Pancreas (tissue), 10 donors: ENCODE measurements around the gene DOCK8. TPM values are rescaled to one million over a fixed set of nuclear protein-coding genes. Genes with fewer than 3 reads are reported as not detected.

Experiments
- ATAC-seq, 4 donors: fragments of 200-7000 bp; cut with Tn5 transposase; one replicate each; pipeline versions ENCODE4 v1.8.0 to v1.9.1; 2020; ENCODE audit warnings: mild to moderate bottlenecking in 4 of 4, moderate library complexity in 4 of 4
- DNase-seq, 6 donors: peaks; one replicate each; pipeline ENCODE4 v3.0.0-alpha.2; 2020
- FAIRE-seq: peaks from 2 replicates; lab custom pipeline; 2012; peaks lifted over from hg19 to GRCh38; lab: Jason Lieb, UNC
- H3K27ac ChIP-seq, 4 donors: fragments of 200-600 bp; sonication (generic); 1 replicate in 3 of 4; 2 replicates in 1 of 4; pipeline versions ENCODE4 v1.5.0 to v1.8.0; 2020
- H3K27me3 ChIP-seq, 4 donors: fragments of 200-600 bp; one replicate each; pipeline ENCODE4 v1.8.0; 2021
- H3K36me3 ChIP-seq, 3 donors: fragments of 200-600 bp; sonication (generic) in 1 of 3; one replicate each; pipeline versions ENCODE4 v1.5.0 to v1.8.0; 2020 to 2021
- H3K4me1 ChIP-seq, 3 donors: fragments of 200-600 bp; one replicate each; pipeline ENCODE4 v1.8.0; 2021
- H3K4me3 ChIP-seq, 4 donors: fragments of 200-600 bp; sonication (generic) in 2 of 4; one replicate each; pipeline versions ENCODE4 v1.5.0 to v1.8.0; 2020 to 2021
- H3K9me3 ChIP-seq, 4 donors: fragments of 200-600 bp; one replicate each; pipeline ENCODE4 v1.8.0; 2021
- WGBS, 2 donors: extraction: QIAGEN DNeasy Blood & Tissue Kit; methylation state at CpG; one replicate each; pipeline ENCODE4 v1.1.7; 2013; 5-methylcytosine and 5-hydroxymethylcytosine counted together
- intact Hi-C, 3 donors: fragments of 100-400 bp; cut with DNase I; formaldehyde crosslinking; loops; one replicate each; pipeline versions ENCODE4 v1.11.1 to v1.14.2; 2022
- polyA plus RNA-seq, 2 donors: library from polyadenylated mRNA; stranded (reverse); fragments of 200-250 nt; gene quantifications; one replicate each; pipeline ENCODE4 v1.2.3, GENCODE V29; 2013
- total RNA-seq, 6 donors: library from RNA; stranded (reverse); fragmentation: NEBNext Ultra II Directional in 4 of 6; extraction: Animal tissue kit (Norgen Biotek cat#: 25700) in 4 of 6; gene quantifications; one replicate each; pipeline versions ENCODE4 v1.2.1 to v1.2.4, GENCODE V29; 2021 to 2023
- TF ChIP-seq, protein P1 (sequence below), 4 donors: fragments of 200-600 bp; sonication (generic) in 3 of 4; IDR thresholded peaks; one replicate each; pipeline versions ENCODE4 v1.5.0 to v1.8.0; 2021; ENCODE audit warnings: antibody characterized with exemption in 4 of 4
- donor health status: healthy with polysubstance abuse.
- donor health status: DM: no; HTN: no; CAD: no; lungs with moderate emphysema.
- donor health status: DM: no; HTN: no; CAD: no.
- donor health status: control.
- donor health status: control.
- donor health status: Bipolar disorder and iron deficiency.
- donor health status: DM: yes; HTN: yes; CAD: no.
- donor health status: DM: no; HTN: no; CAD: no.
- donor health status: DM: no; HTN: no; CAD: no.
- donor health status: DM: yes; HTN: yes; CAD: no.

DOCK8 gene
- total and polyA plus RNA-seq, 8 donors: 1.7 to 22.7 (median 6.0) TPM

DNA sequence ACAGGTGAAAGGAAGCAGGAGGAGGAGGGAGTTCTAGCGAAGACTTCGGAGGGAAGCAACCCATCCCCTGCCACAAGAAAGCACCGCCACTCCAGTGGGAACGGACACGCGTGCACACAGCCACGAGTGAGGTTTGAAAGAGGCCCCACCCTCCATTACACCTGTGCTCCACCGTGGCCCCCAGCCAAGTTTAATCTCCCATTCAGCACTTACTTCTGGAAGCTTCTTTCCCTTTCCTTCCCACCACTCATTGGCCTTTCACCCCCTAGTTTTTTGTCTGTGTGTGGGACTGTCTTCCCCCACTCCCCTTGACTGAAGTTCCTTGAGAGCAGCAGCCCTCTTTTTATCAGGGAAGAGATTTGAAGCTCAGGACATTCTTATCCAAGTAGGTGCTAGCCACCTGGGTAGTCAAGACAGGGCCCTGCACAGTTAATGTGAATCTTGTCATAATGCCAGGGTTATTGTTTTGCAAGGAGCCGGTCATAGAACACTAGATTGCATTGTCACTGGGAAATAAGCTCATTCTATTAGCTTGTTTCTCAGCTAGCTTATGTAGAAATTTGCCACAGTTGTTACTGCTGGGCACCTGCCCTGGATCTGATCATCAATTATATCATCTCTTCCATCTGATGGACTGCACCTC, 256.0 kb downstream of the DOCK8 start:
- intact Hi-C loops: no loop called here
- peak overlapping the region; percentile 11 to 61 (median 43) for H3K4me3 ChIP-seq
- no peaks in the 10 kb centered on the region for H3K36me3 ChIP-seq
- H3K27me3 ChIP-seq: no peaks in the 10 kb centered on the region
- no peaks in the 10 kb centered on the region for H3K9me3 ChIP-seq
- ATAC-seq (peak; percentile 39 to 57 (median 42)), FAIRE-seq (no peak), DNase-seq (peak; percentile 37 to 69 (median 65))
- 2 to 3% methylated on average over 9 of the region's 9 CpGs for WGBS, 2 donors
- H3K27ac ChIP-seq: peak overlapping the region; percentile 19 to 90 (median 72)
- peaks cover 6 to 17% (median 16%) of the 10 kb centered on the region in 3 donors for H3K4me1 ChIP-seq
- TF ChIP-seq, protein P1, sequence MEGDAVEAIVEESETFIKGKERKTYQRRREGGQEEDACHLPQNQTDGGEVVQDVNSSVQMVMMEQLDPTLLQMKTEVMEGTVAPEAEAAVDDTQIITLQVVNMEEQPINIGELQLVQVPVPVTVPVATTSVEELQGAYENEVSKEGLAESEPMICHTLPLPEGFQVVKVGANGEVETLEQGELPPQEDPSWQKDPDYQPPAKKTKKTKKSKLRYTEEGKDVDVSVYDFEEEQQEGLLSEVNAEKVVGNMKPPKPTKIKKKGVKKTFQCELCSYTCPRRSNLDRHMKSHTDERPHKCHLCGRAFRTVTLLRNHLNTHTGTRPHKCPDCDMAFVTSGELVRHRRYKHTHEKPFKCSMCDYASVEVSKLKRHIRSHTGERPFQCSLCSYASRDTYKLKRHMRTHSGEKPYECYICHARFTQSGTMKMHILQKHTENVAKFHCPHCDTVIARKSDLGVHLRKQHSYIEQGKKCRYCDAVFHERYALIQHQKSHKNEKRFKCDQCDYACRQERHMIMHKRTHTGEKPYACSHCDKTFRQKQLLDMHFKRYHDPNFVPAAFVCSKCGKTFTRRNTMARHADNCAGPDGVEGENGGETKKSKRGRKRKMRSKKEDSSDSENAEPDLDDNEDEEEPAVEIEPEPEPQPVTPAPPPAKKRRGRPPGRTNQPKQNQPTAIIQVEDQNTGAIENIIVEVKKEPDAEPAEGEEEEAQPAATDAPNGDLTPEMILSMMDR (IDR thresholded peaks at IDR 0.05): no peak

DNA sequence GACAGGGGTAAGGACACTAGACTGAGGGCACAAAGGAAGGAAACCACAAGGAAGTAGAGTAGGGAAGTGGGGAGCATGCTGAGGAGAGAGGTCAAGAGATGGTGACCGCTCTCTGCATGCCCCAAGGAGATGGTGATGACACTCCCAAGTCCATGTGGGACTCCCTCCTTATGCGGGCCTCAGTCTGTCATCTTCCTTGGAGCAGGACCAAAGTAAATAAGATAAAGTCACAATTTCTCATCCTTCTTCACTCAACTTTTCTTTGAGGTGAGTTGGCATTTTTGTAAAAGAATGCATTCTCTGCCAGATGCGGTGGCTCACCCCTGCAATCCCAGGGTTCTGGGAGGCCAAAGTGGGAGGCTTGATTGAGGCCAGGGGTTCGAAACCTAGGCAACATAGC, 256.7 kb downstream of the DOCK8 start:
- Histone ChIP-seq H3K27me3 (no peaks in the 10 kb centered on the region), H3K9me3 (no peaks in the 10 kb centered on the region), H3K36me3 (no peaks in the 10 kb centered on the region), H3K27ac (peak overlapping the region in 2 of 4 donors; percentile 82 to 90), H3K4me3 (peak overlapping the region in 1 of 4 donors; percentile 44), H3K4me1 (peaks cover 6 to 17% (median 16%) of the 10 kb centered on the region in 3 donors)
- intact Hi-C loops: no loop called here
- FAIRE-seq (no peak), DNase-seq (no peak), ATAC-seq (no peak)
- TF ChIP-seq, protein P1 (IDR thresholded peaks at IDR 0.05): no peak
- WGBS, 2 donors: 61 to 65% methylated on average over 4 of the region's 4 CpGs

DNA sequence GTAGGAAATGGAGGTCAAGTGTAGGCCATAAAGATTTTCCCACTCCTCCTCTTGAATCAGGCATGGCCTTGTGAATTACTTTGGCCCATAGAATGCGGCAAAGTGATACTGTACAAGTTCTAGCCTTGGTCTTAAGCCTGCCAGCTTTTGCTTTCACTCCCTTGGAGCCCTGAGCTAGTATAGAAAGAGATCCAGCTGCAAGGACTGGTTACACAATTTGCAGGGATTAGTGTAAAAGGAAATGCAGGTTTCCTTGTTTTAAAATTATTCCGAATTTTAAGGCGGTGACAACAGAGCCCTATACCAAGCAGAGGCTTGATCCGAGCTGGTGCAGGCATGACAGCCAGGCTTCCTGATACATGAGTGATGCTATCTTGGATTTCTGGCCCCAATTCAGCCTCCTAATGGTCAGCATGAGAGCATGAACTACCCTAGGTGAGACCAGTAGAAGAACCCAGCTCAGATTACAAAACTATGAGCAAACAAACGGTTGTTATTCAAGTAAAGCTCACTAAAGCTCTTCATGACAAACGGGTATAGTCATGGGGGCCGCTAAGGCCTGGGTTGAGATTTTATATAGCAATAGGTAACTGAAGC, 257.9 kb downstream of the DOCK8 start:
- intact Hi-C loops: no loop called here
- no peak overlapping the region for H3K27ac ChIP-seq
- H3K4me3 ChIP-seq: no peak overlapping the region
- no peak for ATAC-seq
- no peaks in the 10 kb centered on the region for H3K36me3 ChIP-seq
- peaks cover 6 to 16% (median 11%) of the 10 kb centered on the region in 3 donors for H3K4me1 ChIP-seq
- H3K27me3 ChIP-seq: no peaks in the 10 kb centered on the region
- TF ChIP-seq, protein P1 (IDR thresholded peaks at IDR 0.05): no peak
- 80 to 84% methylated on average over 7 of the region's 7 CpGs for WGBS, 2 donors
- no peak for DNase-seq
- FAIRE-seq: no peak
- no peaks in the 10 kb centered on the region for H3K9me3 ChIP-seq

DNA sequence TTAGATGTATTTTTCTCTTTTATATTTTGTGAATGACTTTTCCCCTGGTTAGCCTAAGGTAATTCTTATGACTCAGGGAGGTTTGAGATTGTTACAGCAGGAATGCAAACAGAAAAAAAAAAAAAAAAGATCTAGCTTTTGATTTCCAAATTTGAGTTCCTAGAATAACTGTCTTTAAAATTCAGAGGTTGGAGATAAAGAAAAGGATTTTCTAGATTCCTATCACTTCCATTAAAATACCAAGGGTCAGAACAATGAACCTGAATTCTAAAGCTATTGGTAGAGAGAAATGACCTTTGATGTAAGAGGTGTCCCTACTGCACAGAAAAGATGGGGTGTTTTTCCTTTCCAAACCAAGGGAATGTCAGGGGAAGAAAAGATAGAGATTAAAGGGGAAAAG, 262.5 kb downstream of the DOCK8 start:
- no peak for DNase-seq
- no peak for ATAC-seq
- FAIRE-seq: no peak
- H3K4me1 ChIP-seq: no peaks in the 10 kb centered on the region
- intact Hi-C loops: no loop called here
- H3K36me3 ChIP-seq: no peaks in the 10 kb centered on the region
- TF ChIP-seq, protein P1 (IDR thresholded peaks at IDR 0.05): no peak
- no peak overlapping the region for H3K27ac ChIP-seq
- no peaks in the 10 kb centered on the region for H3K27me3 ChIP-seq
- no peaks in the 10 kb centered on the region for H3K9me3 ChIP-seq
- no peak overlapping the region for H3K4me3 ChIP-seq
